Endothelial cell of hepatic sinusoid (primary cell): ENCODE results near the gene WNT4.

Experiments used
- in situ Hi-C: cut with HindIII; loops from 2 replicates; pipeline ENCODE4 v1.10.0; 2017; ENCODE audit warnings: low sequenced_read_pairs

The WNT4 gene

GRCh38 chr1:22090867-22091266, 52.0 kb downstream of the WNT4 start:
- in situ Hi-C loops: loop anchor here (5.0 kb wide), 1 partner anchor 39 kb away; the partner anchor contains the start of gene CDC42

- in situ Hi-C loops: loop anchor here (5.0 kb wide), 1 partner anchor 37 kb away; the partner anchor contains the start of gene CDC42
These were observed 53.1 kb downstream of the WNT4 start for GRCh38 chr1:22089787-22090186.

DNA sequence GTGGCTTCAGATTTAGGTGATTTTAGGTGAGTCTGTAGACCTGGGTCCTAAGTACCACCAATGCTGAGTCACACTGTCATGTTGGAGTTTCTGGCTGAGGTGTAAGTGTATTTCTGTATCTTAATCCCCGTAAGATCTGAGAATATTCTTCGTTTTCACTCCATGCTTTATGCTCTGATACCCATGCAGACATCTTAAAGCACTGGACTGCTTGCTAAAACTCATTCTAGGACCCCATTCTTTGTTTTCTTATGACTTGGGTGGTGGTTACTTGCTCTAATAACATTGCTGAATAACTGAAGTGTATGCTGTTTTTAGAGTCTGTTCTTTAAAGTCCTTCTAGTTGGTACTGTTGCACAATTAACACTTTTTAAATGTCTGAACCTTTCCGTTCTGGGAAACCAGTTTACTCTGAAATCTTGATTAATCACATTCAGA, 53.7 kb downstream of the WNT4 start:
- in situ Hi-C loops: no loop called here

GRCh38 chr1:22088331-22088730, 54.6 kb downstream of the WNT4 start:
- in situ Hi-C loops: no loop called here

DNA sequence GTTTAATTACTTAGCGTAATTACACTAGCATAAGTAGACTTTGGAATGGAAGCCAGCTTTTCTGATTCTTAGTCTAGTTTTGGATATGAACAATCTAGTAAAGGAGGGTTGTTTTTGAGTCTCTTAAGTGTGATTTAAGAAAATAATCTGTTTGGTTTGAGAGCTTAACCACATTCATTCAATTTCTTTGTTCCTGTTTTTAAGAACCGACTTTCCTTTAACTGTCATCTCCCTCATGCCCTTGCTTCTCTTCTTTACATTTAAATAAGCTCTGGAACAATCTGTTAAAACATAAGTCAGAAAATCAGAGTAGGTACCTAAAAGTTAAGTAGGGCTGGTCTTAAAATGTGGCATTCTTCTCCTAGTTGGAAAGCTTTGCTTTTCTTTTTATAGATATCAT, 62.7 kb downstream of the WNT4 start:
- in situ Hi-C loops: no loop called here

DNA sequence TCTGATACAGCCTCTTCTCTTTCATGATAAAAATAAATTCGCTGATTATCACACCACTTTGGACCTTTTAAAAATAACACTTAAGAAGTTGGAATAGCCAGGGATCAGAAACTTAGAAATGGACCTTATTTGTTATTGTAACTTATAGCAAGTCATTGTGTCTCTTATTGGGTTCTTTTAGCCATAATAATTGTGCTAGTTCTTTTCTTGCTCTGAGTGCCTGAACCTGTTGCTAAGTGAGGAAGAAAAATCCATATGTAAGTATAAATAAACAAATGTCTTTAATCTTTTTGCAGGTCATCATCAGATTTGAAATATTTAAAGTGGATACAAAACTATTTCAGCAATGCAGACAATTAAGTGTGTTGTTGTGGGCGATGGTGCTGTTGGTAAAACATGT, 64.8 kb downstream of the WNT4 start:
- in situ Hi-C loops: no loop called here

GRCh38 chr1:22077728-22078127, 65.2 kb downstream of the WNT4 start:
- in situ Hi-C loops: no loop called here

- in situ Hi-C loops: no loop called here
These were observed 66.6 kb downstream of the WNT4 start for GRCh38 chr1:22076346-22076745.

GRCh38 chr1:22075718-22076117, 67.2 kb downstream of the WNT4 start:
- in situ Hi-C loops: no loop called here

DNA sequence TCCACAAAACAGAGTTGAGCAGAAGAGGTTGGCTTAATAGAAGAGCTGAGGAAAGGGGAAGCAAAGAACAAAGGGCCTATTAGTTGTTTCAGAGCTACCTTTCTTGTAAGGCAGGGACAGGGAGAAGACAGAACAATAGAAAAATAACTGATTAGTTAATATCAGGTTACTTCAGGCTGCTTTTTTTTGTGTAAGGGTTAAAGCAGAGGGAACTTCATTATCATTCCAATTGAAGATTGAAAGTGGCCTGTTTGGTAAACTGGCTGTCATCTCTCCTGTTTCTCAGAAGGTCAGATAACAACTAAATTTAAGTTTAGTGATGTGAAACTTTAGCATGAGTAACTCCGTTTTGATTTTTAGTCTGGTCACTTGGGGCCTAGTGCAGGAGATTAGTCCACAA, 68.1 kb downstream of the WNT4 start:
- in situ Hi-C loops: no loop called here

DNA sequence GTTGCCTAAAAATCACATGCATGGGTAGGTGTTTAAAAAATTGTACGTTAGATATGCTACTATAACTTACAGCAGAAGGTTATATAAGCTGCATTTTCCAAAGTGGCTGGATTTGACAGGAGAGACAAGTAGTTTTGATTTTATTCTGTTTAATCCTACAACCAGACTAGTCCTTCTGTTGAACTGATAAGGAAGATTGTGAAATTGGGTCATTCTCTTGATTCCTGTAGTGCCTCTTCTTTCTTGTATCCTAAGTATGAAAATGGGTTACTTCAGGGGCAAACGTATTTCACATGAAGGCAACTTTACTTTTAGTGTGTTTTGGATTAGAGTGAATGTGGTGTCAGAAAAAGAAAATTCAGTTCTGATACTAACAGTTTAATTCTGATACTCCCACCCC, 71.4 kb downstream of the WNT4 start:
- in situ Hi-C loops: no loop called here
